HG02852 (cell line): ENCODE measurements around the gene SGK1.

Experiments used
- ATAC-seq: cut with Tn5 transposase; IDR thresholded peaks from one replicate; pipeline ENCODE4 v1.9.1; 2021; ENCODE audit warnings: mild to moderate bottlenecking, moderate library complexity; ENCODE audit not compliant: unreplicated experiment

Gene SGK1

DNA sequence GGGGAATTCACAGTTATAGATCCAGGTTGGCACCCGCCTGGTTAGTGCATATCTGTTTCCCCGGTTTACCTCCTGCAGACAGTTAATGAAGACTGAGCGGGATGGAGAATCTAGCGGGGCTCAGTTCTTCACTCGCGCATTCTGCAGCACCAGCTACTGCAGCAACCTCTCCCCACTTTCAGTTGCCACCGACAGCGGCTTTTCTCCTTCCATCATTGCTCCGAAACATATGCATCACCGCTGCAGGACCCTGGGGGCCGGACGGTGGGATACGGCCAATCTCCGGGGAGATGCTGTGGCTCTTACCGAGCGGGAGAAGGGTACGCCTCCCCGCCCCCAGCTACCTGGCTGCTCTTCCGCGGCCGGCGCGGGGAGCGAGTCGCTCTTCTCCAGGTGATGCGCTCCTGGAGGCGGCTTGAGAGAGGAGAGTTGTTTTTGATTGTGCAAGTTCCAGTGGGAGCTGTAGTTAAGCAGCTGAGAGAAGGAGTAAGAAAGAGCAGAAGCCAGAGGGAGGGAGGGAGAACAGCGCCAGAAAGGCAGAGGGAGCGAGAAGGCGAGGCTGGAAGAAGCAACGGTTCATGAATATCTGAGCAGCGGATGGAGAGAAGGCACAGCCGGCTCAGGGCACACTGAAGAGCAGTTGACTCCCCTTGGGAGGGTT lies at the start of gene SGK1:
SGK1 (minus strand) TSS at position 642 of the 661 bp plus-strand sequence. CDS start 652 bp downstream, outside the sequence.
- ATAC-seq = no peak

GRCh38 chr6:134363323-134364039 lies 45.6 kb upstream of the SGK1 start:
- ATAC-seq = no peak

GRCh38 chr6:134361011-134361410 lies 43.1 kb upstream of the SGK1 start:
- ATAC-seq = no peak

DNA sequence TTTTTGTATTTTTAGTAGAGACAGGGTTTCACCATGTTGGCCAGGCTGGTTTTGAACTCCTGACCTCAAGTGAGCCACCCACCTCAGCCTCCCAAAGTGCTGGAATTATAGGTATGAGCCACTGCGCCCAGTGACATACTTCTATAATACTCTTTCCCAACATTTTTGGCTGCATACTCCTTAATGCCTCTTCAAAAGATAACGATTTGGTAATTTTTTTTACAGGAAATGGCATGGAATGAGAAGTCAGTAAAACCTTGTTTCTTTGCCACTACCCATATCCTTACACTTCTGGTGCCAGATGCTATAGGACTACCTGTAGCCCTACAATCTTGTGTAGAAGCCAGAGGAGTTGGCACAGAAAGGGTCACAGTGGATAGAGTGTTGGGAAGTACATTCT lies 41.4 kb upstream of the SGK1 start:
- no peak for ATAC-seq

DNA sequence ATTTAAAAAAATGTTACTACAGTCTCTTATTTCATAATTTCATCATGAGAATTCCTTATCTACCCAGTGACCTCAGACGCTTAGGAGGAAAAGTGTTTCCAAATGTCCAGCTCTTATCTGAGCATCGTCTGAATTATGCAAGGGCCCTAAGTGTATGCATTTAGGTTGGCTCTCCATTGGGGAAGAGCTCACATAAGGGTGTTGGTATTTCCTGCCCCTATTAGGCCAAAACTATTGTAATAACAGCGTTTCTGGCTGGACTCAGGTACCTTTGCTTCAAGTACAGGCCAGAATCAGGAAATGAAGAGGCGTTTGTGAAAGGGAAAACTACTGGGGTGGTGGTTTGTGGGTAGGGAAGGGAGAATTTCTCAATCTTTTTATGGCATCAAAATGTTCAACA lies 40.4 kb upstream of the SGK1 start:
- no peak for ATAC-seq

DNA sequence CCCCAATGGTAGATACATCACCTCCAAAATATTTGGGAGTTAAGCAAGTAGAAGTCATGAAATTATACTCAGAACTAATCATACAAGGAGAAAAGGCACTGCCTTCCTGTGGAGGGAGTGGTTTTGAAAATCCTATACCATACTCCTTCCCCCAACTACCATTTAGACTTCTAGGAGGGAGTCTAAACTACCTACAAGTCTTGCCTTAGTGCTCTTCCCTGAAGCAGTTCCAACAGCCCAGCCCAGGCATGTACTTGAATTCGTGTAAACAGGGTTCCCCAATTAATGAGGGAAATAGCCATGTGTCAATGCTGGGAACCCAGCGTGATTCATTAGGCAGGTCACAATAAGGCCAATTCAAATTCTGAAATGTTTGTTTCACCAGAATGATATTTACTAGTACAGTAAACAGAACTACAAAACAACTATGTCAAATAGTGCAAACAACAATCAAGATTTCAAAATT lies 39.1 kb upstream of the SGK1 start:
- ATAC-seq = no peak

DNA sequence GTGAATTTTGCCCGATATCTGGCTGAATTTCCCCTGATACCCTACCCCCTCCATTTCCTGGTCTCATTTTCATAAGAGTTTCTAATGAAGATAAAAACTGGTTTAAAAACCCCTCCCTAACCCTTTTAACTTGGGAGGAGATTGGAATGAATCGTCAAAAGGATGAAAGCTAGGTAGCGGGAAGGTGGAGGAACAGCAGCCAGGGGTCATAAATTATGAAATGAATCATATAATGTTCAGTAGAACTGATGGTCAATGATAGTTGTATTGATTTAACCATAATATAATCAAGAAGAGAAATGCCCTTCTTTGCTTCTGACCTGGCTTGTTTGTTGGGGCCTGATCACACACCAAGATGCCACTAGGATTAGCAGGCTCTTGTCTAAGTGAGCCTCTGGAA lies 38.5 kb upstream of the SGK1 start:
- ATAC-seq = no peak

DNA sequence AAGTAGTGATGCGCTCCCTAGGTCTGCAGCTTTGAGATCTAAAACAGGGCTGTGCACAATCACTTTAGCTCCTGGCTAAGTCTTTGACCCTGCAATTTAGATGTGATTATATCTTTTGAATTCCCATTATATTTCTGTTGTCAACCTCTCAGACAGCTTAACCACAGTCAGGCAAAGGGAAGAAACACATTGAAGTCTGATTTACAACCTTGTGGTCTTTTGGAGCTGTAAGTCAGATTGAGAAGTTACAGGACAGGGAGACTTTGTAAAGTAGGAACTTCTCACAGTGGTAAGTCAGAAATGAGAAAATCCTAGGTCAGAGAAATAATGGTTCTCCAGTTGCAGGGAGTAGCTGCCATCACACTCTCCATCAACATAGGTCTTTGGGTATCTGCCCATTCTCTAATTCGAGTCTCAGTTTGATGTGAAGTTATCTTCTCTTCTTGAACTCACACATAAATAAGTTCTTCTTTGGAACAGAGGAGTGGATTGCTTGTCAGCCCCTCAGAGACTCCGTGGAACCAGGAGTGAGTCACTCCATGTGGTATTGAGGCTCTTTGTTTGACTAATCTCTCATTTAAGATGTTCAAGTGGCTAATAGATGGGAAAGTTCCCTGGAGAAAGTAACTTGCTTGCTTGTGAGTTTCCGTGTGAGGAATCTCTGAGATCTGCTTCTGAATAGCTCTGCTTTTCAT lies 35.0 kb upstream of the SGK1 start:
- ATAC-seq = no peak

GRCh38 chr6:134351615-134352474 lies 33.9 kb upstream of the SGK1 start:
- no peak for ATAC-seq

DNA sequence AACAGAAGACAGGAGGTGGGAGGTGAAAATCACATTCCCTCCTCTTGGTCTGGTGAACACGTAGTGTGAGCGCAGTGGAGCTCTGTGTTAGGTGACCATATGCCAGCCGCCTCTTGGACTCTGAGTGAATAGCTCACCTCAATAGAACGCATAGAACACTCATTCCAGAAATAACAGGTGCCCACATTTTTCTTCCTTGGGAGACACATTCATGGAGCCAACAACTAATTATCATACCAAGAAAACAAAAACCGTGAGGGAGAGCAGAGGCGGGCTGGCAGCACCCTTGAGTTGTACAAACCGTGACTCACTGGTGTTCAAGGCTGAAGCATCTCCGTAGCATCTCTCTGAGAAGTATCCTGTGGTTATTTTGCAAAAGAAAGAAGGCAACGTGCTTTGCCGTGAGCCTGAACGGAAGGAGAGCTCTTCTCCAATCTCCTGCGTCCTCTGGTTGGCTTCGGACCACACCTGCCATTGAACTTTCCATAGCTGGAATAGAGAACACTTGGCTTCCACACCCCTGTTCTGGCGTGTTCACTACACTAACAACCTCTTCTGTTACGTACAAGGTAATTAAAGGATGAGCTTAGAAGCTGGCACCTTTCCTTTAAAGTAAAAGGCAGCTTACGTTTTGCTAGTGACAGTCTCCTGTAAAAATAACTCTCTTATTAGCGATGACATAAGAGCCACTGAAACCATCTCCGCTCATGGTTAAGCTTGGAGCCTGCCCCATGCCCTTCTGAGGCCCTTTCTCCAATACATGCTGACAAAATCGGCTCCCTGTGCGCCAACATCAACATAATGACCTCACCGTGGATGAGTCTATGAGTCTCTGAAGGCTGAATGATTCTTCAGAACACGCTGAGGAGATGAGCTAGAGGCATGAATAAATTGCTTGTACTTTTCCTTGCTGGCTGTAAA lies 30.2 kb upstream of the SGK1 start:
- no peak for ATAC-seq

- no peak for ATAC-seq
These were observed 29.1 kb upstream of the SGK1 start for GRCh38 chr6:134346932-134347545.

DNA sequence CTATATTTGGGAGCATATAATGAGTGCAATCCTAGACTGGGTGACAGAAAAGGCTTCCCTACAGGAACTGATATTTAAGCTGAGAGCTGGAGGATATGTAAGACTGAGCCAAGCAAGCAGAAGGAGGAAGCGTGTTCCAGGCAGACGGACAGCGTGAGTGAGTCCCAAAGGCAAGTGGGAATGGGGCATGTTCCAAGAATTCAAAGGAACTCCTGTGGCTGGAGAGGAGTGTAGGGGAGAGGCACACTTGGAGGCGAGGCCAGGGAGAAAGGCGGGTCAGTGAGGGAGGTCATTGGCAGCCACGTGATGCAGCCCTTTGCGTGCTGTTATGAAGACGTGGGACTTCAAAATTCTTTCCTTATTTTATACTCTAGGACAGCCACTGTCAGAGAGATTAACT lies 27.9 kb upstream of the SGK1 start:
- no peak for ATAC-seq

GRCh38 chr6:134343066-134343465 lies 25.2 kb upstream of the SGK1 start:
- no peak for ATAC-seq

- ATAC-seq = no peak
These were observed 24.2 kb upstream of the SGK1 start for GRCh38 chr6:134341999-134342567.

DNA sequence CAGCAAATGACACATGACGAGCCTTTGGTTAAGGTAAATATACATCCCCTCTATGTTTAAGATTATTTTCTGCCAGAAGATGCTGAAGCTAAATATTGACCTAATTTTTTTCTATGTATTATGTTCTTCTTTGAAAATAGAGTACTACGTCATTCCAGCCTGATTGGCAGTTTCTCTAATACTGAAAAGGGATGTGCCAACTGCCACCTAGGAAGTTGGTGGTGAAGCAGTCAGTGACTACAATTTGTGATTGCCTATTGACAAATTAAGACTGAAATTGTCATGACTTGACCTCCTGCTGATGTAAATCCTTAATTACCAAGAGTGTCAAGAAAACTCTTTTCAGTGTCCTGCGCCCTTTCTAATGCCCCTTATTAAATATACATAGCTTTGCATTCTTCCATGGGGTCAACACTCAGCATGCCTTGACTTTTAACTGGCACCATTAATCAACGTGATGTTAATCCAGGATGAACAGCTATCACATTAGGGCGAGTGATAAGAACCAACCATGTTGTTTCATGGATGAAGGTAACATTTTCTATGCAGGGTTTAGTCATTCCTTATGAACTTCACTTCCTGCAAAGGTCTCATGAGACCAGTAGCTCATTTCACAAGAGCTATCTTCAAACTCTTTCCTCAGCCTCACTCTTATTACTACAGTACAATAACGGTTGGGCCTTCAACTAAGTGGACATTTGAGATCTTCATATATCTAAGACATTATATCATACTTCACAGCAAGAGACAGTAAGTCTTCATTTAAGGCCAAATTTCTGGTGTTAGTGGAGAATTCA lies 22.5 kb upstream of the SGK1 start:
- no peak for ATAC-seq

DNA sequence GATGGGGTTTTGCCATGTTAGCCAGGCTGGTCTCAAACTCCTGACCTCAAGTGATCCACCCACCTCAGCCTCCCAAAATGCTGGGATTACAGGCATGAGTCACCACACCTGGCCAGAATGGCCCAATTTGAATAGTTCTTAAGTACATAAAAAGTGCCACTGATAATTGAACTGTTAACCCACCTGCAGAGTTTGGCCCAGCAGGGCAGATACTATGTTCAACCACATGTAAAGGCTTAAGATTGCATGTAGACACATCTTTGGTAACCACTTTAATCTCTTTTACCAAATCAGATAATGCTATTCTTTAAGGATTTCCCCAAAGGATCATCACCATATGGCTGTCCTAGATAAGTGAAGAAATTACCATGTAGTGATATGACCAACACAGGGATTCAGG lies 21.3 kb upstream of the SGK1 start:
- no peak for ATAC-seq

- ATAC-seq = no peak
These were observed 13.3 kb upstream of the SGK1 start for GRCh38 chr6:134331256-134331655.

DNA sequence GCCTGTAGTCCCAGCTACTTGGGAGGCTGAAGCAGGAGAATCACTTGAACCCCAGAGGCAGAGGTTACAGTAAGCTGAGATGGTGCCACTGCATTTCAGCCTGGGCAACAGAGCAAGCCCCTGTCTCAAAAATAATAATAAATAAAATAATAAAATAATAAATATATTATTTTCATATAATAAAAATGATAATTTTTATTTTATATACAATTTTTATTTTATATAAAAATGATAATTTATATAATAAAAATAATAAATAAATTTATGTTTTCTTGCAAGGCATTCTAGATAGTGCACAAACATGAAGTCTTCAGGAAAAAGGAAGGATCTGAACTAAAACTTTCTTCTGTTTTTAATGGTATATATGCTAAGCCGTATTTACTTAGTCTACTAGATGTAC lies 12.6 kb upstream of the SGK1 start:
- ATAC-seq = no peak
